ENCODE data around the gene C17orf50.

- no peak for TF ChIP-seq CTCF (IDR thresholded peaks at IDR 0.05)
- no peak for TF ChIP-seq POLR2A (IDR thresholded peaks at IDR 0.05)
These were observed 17.7 kb upstream of the C17orf50 start for GRCh38 chr17:35742896-35743477.
